HCEC 1CT (cell line): ENCODE measurements around the gene INSYN2B.
A peak's percentile ranks its signal among the peaks of the same experiment; 100 is the strongest.

Experiments
- DNase-seq: peaks from one replicate; pipeline ENCODE4 v3.0.0-alpha.2; 2017

Gene INSYN2B

DNA sequence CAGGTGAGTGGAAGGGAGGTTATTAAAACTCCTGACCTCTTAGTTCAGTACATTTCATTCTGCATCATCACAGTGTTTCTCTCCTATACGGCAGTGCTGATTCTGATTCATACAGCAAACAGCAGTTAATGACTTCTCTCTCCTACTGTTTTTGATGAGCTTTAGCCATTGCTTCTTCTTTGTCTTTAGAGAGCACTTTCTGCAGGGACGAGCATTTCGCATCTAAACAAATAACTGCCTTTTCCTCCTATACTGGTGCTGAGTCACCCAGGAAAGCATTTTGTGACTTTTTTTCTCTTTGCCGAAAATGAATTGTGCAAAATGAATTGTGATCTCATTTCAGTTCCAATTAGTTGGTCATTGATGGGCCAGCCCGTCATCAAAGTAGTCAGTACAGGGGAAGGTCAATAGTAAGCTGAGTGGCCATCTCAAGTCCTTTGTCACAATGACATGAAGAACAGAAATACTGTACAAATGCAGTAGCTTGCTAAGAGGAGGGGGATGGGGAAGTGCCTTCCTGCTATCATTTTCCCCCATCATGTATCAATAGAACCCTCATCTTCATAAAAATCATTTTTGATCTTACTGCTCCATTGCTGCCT, 98.5 kb downstream of the INSYN2B start:
- DNase-seq, result no peak

DNA sequence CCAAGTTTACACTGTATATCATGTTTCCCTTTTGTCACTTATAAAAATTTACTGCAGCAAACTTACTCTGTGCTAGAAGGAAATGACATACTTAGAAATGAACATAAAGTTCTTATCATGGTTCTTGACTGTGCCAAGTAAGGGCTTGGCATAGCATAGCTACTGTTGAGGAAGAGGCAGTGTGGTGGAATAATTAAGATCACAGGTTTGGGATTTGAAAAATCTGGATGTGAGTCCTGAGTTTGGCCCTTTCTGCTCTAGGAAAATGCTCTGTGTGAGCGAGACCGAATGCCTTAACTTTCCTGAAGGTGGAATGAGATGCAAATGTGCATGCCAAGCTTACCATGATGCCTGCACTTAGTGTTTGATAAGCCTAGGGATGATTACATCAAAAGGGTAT, 99.5 kb downstream of the INSYN2B start:
- DNase-seq, result no peak

DNA sequence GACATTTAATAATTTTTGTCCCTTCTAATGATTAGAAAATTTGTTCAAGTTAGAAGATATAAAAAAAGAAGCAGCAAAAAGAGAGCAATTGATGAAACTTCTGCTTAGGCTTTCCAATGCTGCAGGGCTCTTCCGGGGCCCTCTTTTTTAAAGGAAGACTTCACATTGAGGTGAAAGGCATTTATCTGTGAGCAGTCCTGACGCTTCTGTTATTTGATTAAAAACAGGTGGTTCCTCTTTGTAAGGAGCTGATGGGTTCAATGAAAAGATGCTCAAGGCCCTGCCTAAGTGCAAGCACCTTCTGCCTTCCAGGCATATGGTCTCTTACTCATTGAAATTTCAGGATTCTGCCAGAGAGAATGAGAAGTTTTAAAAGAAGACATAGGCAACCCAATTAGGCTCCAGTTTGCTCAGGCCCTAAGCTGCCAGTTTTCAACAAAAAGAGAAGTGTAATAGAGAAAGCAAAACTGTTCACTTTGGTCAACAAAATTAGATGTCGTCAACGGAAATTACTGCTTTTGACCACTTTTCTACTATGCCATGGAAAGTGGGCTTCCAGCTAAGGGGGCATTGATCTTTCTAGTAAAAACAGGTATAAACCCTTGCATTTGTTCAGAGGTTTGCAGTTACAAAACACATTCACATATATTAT, 100.2 kb downstream of the INSYN2B start:
- no peak for DNase-seq

DNA sequence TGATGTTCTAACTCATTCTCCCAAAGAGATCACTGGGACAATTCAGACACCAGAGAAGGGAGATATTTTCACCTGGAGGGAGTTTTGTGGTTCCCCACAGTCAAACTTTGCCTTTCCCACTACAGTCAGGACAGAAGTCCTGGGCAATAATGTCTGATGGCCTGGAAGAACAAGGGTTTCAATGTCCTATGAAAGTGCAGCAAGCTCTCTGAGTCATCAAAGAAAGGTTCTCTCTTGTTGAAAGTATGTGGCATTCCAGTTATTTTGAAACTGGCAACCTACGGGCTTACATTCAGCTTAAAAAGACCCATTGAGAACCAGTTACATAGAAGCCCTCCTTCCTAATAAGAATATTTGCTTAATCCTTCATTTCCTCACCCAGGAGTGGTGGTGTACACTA, 103.9 kb downstream of the INSYN2B start:
- DNase-seq, result peak; percentile 52

DNA sequence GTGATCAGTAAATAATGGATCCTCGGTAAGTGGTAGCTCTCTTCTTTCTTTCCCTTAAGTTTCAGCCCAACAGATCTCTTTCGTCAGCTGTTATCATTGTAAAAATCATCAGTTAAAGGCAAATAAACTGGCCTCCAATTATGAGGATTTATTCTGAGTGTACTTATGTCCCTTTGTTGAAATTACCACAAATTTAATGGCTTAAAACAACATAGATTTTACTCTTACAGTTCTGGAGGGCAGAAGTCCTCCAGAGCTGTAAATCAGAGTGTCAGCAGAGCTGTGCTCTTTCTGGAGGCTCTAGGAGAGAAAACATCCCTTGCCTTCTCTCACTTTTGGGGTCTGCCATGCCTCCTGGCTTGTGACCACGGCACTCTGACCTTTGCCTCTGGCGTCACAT, 104.6 kb downstream of the INSYN2B start:
- DNase-seq, result no peak

DNA sequence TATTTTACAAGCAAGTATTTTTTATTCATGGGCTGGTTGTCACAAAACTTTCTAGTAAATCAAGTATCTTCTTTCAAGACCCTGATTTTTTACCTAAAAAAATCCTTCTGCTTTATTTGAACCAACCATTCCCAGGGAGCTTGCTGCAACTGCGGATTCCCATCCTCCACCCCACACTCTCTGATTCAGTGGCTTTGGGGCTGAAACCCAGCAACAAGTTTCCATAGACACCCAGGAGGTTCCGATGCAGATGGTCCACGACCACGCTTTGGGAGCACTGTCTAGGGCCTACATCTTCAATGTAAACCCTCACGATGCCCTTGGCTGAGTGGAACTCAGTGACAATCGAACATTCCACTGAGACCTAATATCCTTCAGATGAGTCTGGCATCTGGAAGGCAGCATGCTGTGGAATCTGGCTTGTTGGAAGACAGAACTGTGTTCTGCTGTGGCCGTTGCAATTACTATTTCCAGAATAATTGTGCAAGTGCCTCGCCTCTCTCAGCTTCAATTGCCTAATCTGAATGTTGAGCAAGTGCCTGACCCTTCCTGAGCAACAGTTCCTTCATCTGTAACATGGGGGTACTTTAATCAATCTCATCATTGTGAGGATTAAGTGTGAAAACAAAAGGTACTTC, 105.1 kb downstream of the INSYN2B start:
- peak; percentile 52 for DNase-seq

DNA sequence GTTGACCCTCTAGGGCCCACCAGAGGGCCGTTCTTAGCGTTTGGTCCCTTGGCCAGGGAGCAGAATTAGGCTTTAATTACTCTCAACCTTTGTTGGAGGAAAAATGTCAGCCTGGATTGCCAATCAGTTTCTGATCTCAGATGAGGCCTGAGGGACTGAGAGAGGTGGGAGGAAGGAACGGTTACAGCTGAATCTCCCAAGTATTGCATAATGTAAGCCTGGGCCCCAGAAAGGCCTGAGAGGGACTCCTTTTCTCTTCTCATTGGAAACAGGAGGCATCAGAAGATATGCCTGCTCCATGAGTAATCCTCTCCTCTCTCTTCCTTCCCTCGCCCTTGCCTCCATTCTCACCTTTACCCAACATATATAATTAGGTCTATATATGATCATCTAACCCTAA, 105.7 kb downstream of the INSYN2B start:
- DNase-seq, result no peak

DNA sequence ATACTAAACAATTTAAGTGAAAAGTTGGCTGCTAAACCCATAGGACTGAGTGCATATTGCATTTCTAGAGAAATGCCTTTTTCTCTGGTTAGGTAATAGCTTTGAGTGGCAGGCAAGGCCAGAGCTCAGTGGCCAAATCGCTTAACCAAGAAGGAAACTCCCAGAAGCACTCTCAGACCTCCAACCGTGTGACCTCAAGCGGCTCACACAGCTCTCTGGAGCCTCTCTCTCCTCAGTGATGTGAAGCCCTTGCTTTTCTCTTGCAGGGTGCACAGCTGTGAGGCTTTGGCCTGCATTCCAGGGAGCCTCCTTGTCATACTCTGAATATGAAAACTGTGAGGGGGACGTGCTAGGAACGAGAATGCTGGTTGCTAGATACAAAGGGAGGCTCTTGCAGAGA, 106.7 kb downstream of the INSYN2B start:
- no peak for DNase-seq

DNA sequence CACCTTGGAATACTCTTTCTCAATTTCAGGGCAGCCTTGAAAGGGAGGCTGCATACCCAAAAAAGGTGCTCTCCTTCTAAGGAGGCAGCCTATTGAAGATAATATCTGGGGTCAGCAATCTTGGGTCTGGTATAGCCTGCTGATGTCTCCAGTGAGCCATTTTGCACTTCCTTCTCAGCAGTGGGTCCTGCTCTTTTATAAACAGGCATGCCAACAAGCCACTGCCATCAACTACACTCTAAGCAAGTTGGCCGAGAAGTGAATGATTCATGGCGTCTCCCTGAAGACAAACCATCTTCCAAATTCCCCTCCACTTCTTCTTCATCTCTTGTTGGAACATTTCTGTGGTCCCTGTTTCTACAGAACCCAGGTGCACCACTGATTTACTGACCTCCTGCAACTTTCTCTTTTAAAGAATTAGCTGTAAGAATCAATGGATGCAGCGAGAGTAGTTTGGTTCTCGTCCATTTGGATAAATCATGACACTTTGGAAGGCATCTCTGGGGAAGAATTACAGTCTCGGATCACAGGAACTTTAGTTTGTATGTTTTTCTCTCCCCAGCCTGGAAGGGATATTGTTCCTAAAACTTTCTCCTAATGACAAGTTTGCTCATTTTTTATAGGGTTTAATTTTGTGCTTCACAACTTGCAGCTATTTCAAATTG, 108.3 kb downstream of the INSYN2B start:
- DNase-seq, result no peak

DNA sequence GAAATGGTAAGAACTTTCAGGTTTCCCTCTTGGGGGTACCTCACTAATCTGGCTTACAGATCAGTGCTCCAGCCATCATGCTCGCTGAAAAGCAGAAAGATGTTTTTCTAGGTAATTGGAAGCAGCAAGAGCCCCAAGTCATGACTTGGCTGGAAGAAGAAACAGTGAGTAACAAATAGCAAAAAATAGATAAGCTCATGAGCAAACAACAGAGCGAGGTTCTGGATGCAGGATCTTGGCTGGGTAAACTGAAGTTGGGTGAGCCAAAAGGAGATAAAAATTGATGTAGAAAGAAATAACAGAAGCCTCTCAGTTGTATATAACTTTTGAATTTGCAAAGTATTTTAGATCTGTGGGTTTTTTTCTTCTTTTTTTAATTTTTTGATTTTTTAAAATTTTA, 110.1 kb downstream of the INSYN2B start:
- no peak for DNase-seq

DNA sequence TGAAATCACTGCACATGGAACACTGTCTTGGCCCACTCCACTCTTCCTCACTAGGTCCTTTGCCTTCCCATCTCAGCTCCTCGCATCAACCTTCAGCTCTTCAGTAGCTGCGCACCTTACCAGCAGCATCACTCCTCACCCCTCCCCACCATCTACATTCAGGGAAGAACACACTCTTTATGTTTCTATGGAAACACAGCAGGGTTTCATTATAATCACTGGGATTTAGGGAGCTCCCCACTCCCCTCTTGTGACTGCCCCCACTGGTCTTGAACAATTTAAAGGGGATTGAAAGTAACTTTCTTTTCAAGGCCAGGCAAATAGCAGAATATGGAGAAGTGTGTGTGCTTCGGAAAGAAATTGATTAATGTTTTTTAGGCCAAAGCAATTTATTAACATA, 111.2 kb downstream of the INSYN2B start:
- DNase-seq, result no peak

DNA sequence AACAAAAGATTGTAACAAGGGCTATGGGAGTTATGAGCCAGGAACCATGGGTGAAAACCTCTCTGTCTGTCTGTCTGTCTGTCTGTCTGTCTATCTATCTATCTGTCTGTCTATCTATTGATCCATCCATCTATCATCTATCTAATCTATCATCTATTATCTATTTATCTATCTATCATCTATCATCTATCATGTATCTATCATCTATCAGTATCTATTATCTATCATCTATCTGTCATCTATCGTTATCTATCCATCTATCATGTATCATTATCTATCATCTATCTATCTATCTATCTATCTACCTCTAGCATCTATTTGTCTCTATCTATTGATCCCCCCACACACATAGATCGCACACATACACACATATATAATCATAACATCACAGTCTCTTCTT, 112.9 kb downstream of the INSYN2B start:
- no peak for DNase-seq

DNA sequence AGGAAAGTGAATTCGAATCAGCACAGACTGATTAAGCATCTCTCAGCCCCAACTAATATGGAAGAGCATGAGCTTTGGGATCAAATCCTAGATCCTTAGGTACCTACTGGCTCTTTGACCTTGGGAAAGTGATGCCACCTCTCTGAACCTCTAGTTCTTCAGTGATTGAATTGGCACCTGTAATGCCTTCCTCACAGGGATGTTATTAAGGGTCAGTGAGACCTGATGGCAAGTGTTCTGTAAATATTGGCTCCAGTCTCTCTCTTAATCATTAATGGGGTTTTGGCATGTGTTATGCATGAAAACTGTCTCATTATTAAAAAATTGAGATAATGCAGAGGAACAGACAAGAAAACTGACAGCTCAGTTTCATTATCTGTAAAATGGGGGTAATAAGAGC, 115.8 kb downstream of the INSYN2B start:
- no peak for DNase-seq

DNA sequence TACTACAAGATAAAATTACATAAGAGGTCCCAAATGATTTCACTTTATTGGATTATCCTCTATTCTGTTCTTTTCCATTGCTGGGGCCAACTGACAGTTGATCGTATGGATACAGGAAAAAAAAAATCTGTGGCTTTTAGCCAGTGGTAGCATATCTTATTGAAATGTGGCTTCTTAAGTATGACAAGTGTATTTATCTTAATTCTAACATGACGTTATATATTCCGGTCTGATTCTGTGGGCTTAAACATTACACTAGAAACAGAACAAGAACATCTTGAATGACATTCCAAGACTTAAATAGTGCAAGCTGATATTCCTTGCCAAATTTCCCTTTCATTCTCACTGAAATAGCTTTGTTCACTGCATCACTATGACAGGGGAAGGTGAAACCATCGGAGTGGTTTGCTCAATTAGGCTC, 117.9 kb downstream of the INSYN2B start:
- no peak for DNase-seq

DNA sequence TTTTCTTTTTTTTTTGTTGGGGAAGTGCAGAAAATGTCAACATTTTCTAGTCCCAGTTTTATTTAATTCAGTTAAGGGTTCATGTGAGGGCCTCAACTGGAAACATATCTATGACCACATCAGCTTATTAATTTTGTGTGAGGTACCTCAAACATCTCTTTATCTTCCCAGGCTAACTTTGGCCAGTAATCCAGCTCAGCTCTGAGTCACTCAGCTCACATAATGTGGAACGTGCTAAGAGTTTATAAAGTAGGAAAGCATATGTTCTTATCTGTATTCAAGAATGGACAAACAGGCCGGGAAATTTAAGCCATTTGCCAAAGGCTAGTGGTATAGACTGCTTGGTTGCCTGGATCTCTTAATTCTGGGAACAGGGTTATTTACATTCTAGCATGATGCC, 118.4 kb downstream of the INSYN2B start:
- DNase-seq, result peak; percentile 56

DNA sequence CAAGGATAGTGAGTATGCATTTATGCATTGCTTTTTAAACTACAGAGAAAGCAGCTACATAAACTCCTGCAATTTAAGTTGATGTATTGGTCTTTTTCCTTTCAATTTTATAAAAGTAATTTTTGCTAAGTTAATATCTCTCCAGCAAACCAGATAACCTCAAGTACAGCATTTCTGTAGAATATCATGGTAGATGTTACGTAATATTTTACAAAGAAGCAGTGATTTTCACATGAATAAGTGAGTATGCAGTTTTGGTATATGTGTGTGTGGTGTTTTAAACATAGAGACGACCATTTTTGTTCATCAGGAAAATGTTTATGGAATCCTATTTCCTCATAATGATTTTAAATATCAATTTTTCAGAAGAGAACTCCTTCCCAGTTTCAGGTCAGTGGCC, 118.9 kb downstream of the INSYN2B start:
- no peak for DNase-seq

DNA sequence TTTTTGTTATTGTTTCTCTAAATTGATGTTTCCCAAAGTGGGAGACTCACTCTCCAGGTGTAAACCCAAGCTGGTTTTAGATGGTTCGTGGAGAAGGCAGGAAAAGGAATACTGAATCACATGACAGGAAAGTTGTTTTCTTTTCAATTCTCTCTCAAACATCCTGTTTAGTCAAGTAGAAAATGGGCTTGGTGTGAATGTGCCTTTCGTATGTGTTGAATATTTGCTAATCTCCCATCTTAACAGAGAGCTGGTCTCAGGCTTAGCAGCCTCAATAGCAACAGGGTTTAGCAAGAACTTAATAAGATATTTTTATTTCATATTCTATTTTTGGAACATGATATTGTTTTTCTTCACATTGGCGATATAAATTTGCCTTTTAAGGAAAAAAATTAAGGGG, 119.7 kb downstream of the INSYN2B start:
- no peak for DNase-seq

DNA sequence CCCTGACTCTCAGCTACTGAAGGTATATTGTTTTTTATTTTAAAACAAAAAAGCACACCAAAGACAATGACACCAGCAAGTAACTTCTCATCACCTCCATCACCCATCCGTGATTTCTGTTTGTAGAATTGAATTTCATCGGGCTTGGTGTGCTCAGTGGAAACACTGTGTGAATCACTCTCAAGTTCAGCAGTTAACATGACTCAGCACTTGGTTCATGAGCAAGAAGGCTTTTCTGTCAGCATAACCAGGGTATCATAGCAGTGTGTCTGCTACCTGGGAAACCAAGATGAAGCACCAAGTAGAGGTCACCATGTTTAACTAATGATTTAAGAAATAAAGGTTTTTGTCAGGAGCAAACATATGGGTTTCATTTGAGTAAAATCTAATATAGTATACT, 123.7 kb downstream of the INSYN2B start:
- DNase-seq, result peak; percentile 80

DNA sequence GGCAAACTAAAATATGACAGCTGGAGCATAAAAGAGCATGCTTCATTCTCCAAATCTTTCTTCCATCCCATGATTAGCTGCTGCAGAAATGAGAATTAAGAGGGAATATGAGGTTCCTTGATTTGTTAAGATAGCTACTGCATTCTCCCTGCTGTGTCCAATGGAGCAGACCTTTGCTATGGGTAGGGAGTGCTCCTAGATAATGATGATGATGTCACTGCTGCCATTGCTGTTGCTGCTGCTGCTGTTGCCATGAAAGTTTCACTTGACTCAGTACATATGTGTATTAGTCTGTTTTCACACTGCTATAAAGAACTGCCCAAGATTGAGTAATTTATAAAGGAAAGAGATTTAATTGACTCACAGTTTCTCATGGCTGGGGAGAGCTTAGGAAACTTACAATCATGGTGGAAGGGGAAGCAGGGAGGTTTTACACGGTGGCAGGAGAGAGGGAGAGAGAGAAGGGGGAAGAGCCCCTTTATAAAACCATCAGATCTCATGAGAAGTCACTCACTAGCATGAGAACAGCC, 128.9 kb downstream of the INSYN2B start:
- no peak for DNase-seq

DNA sequence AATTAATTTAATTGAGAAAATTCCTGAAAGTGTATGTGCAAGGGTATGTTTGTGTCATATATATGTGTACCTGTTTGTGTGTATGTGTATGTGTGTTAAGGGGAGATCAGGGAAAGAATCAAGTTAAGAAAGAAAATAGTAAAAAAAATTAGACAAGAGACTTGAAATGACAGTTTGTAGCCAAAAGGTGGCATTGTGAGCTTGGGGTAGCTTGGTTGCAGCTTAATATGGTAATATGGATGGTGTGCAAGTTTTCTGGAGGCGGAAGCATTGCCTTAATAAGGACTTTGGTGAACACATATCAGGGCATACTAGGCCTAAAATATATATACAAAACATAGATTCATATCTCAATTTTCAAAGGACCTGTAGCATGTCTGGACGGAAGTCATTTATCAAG, 129.9 kb downstream of the INSYN2B start:
- DNase-seq, result no peak

DNA sequence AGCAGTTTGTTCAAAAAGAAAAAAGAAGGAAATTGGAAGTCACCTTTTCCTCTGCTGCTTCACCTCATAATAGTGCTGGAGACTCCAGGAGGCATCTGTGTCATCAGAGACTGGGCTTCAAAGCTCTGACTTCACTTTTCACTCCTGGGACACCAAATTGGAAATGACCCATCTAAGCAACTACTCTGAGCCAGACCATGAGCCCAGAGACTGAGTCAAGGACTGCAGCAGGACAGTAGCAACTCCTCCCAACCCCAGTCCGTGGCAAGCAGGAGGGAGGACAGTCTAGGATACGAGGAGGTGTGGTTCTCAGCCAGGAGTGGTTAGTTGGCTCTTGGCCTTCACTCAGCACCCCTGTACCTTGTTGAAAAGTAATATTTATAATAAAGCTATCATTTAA, 131.5 kb downstream of the INSYN2B start:
- DNase-seq, result no peak

DNA sequence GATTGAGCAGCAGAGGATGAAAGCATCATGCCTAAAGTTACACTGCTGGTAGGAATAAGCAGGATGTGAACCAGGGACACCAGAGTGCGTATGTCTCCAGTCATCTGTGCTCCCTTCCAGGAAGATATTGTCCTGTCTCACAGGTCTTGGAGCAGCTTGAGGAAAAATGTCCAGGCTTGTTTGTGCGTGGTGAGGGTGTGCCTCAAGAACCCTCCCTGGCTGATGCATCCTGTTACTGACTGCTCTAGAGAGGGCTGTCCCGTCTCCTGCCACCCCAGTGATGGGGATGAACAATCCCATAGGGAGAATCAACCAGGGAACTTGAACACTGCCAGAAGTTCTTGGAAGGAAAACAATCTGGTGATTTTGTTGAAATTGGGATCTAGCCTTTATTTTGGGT, 132.0 kb downstream of the INSYN2B start:
- no peak for DNase-seq

DNA sequence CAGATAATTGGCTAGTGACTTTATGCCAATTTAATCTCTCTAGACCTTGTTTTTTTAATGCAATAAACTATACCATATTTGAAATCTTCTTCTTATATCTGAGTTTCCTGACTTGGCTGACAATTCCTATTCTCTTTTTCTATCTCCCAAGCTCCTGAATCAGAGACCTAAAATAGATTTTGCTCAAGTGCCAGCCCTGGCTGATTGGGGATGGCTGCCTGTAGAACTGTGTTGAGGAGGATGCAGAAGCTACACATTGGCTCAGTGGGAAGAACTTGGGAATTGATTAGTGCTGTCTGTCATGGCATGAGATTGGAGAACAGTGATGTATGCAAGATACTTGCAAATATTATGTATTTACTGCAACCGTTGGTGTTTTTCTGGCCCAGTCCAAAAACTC, 132.8 kb downstream of the INSYN2B start:
- DNase-seq, result no peak

DNA sequence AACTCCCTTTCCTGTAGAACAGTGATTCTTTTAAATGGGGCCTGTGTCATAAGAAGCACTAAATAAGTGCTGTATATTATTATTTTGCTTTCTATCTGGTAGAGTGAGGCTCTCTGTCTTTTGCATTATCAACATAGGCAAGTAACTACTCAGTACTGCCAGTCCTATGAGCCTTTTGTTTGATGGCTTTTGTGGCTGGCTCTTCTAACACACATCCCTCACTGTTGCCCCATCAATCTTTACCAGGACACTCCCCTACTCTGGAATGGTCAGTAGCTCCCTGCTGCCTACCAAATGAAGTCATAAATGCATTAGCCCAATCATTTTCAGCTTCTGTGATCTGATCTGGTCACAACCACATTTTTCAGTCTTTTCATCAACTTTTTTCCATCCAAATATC, 137.6 kb downstream of the INSYN2B start:
- DNase-seq, result no peak
